Activated gamma-delta T cell treated with anti-CD3 and anti-CD28 coated beads, Interleukin-2, amount 50 U/mL, for 16 hours (primary cell): ENCODE results near the gene GTPBP6.
"Not testable (repeated sequence)": the region's sequence is repeated elsewhere in the genome, so short reads cannot be mapped to it uniquely, and the experiment has no call there.

ENCODE experiments used
- DNase-seq: peaks from one replicate; pipeline ENCODE4 v3.0.0-alpha.2; 2020; ENCODE audit warnings: low read depth

Gene GTPBP6

GRCh38 chrX:317424-318067 is 1.1 kb downstream of the GTPBP6 start:
- DNase-seq: no peak

GRCh38 chrX:316351-317325 is 2.0 kb downstream of the GTPBP6 start:
- no peak for DNase-seq

- no peak for DNase-seq
Measured at GRCh38 chrX:314781-315595, 3.6 kb downstream of the GTPBP6 start.

- DNase-seq: no peak
Measured at GRCh38 chrX:314049-314448, 4.5 kb downstream of the GTPBP6 start.

- no peak for DNase-seq
Measured at GRCh38 chrX:313546-313945, 5.0 kb downstream of the GTPBP6 start.

GRCh38 chrX:312621-313331 is 5.8 kb downstream of the GTPBP6 start:
- no peak for DNase-seq

- DNase-seq: no peak
Measured at GRCh38 chrX:311156-312129, 7.2 kb downstream of the GTPBP6 start.

- DNase-seq: no peak
Measured at GRCh38 chrX:310621-311155, 7.9 kb downstream of the GTPBP6 start.

GRCh38 chrX:308821-309520 is 9.6 kb downstream of the GTPBP6 start:
- no peak for DNase-seq

GRCh38 chrX:307261-308111 is 11.1 kb downstream of the GTPBP6 start:
- no peak for DNase-seq

GRCh38 chrX:306614-307251 is 11.9 kb downstream of the GTPBP6 start:
- not testable (repeated sequence) for DNase-seq

GRCh38 chrX:305781-306613 is 12.6 kb downstream of the GTPBP6 start:
- not testable (repeated sequence) for DNase-seq

GRCh38 chrX:302975-303374 is 15.6 kb downstream of the GTPBP6 start:
- no peak for DNase-seq

GRCh38 chrX:300334-300733 is 18.3 kb downstream of the GTPBP6 start:
- no peak for DNase-seq

GRCh38 chrX:298993-299392 is 19.6 kb downstream of the GTPBP6 start:
- DNase-seq: no peak

- DNase-seq: no peak
Measured at GRCh38 chrX:295136-295535, 23.5 kb downstream of the GTPBP6 start.
